Thyroid gland (tissue), 4 donors: ENCODE data around the gene GSTP1.

ENCODE experiments used
- CTCF ChIP-seq, 6 experiments: fragments of 200-600 bp in 3 of 6; fragments of 450-650 bp in 3 of 6; sonication (generic) in 3 of 6; IDR thresholded peaks; one replicate each; pipeline ENCODE4 v1.5.1; 2016 to 2019; ENCODE audit warnings: antibody characterized with exemption in 6 of 6, mild to moderate bottlenecking in 2 of 6, inconsistent platforms in 1 of 6, moderate library complexity in 1 of 6
- POLR2A ChIP-seq, 2 donors: fragments of 450-650 bp; IDR thresholded peaks; one replicate each; pipeline ENCODE4 v1.6.1; 2017; ENCODE audit warnings: antibody characterized with exemption in 2 of 2, mild to moderate bottlenecking in 2 of 2, moderate library complexity in 1 of 2

- TF ChIP-seq CTCF (IDR thresholded peaks at IDR 0.05) (no peak), POLR2A (IDR thresholded peaks at IDR 0.05) (no peak)
Observed at GRCh38 chr11:67588136-67588503, 4.5 kb downstream of the GSTP1 start.
